ENCODE measurements around the gene SLC9A7. TPM values are rescaled to one million over a fixed set of nuclear protein-coding genes. Genes with fewer than 3 reads are reported as not detected.

SLC9A7 gene
- total RNA-seq, 2 experiments from 2014 or later: 2.9 to 3.9 TPM

DNA sequence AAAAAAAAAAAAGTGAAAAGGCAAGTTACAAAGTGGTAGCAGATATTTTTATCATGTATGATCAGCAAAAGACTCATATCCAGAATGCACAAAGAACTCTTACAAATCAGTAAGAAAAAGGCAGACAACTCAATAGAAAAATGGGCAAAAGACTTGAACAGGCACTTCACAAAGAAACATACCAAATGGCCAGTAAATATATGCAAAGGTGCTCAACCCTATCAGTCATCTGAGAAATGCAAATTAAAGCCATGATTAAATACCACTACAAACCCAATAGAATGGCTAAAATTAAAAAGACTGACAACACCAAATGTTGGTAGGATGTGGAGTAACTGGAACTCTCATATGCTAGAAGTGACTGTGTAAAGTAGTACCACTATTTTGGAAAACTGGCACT is 140.0 kb downstream of the SLC9A7 start:
- H3K9me3 Mint-ChIP-seq: peaks cover 1% of the 10 kb centered on the region
- peaks cover 16% of the 10 kb centered on the region for H3K36me3 Mint-ChIP-seq
- DNase-seq (no peak), ATAC-seq (ENCODE audit: low read depth) (no peak)
- POLR2A ChIA-PET: no interaction called here
- H3K27me3 Mint-ChIP-seq: peaks cover 2% of the 10 kb centered on the region
- H3K4me3 Mint-ChIP-seq: no peak overlapping the region
- peaks cover 14% of the 10 kb centered on the region for H3K4me1 Mint-ChIP-seq
- no peak overlapping the region for H3K27ac Mint-ChIP-seq

DNA sequence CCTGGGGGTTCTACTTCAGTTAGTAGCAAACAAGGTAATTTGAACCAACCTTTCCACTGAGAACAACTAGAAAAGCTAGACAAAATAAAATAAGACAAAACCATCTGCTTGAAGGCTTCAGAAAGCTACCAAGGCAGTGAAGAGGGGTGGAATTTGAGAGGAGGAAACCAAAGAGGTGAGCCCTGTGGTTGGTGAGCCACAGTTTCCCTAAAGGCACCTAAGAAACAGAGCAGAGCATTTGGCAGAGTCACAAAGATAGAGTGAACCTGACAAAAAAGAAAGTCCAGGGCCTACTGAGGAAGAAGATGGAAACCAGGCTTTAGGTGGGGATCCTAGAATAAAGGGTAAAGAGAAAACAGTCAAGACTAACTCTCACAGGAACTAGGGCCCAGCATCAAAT is 141.0 kb downstream of the SLC9A7 start:
- peaks cover 14% of the 10 kb centered on the region for H3K4me1 Mint-ChIP-seq
- POLR2A ChIA-PET: no interaction called here
- ATAC-seq (ENCODE audit: low read depth) (peak; percentile 73), DNase-seq (no peak)
- peak overlapping the region; percentile 66 for H3K27ac Mint-ChIP-seq
- peaks cover 1% of the 10 kb centered on the region for H3K9me3 Mint-ChIP-seq
- H3K36me3 Mint-ChIP-seq: peaks cover 20% of the 10 kb centered on the region
- peak overlapping the region; percentile 39 for H3K4me3 Mint-ChIP-seq
- H3K27me3 Mint-ChIP-seq: peaks cover 2% of the 10 kb centered on the region

DNA sequence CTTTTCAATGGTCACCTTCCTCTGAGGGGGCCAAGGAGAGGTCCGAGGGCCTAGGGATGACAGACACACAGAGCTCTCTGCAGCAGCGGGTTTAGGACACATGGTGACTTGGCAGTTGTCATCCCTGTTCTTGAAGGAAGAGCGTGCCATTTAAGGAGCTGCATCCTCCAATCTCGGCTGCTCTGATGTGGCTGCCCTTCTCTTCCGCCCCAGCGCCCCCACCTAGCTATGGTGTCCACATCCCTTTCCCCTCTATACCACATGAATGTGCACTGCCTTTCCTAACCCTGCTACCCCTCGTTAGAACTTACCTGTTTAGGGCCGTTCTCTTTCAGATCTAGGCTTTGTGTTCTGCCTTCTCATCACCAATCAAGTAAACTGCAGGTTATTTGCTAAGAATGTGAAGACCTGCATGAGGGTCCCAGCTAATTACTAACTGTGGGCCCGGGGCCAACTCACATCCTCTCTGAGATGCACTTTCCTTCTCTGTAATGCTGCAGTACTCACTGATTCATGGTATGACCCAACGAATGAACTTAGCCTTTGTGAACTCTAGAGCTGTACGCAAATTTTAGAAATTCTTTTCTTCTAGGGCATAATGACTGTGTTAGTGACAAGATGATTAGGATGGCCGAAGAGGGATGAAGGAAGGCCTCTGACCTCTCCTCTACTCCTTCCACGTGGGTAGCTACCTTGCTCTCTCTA is 147.1 kb downstream of the SLC9A7 start:
- Mint-ChIP-seq H3K9me3 (no peaks in the 10 kb centered on the region), H3K4me1 (peaks cover 29% of the 10 kb centered on the region), H3K4me3 (peak overlapping the region; percentile 70), H3K27me3 (peaks cover 2% of the 10 kb centered on the region), H3K27ac (peak overlapping the region; percentile 80), H3K36me3 (peaks cover 4% of the 10 kb centered on the region)
- POLR2A ChIA-PET: interaction anchor here (0.5 to 1.8 kb wide), 7 partner anchors 9 to 842 kb away, joined by 3 to 6 read pairs (median 3); no protein-coding TSS in a partner anchor
- peak; percentile 66 for DNase-seq
- peak; percentile 85 for ATAC-seq (ENCODE audit: low read depth)

DNA sequence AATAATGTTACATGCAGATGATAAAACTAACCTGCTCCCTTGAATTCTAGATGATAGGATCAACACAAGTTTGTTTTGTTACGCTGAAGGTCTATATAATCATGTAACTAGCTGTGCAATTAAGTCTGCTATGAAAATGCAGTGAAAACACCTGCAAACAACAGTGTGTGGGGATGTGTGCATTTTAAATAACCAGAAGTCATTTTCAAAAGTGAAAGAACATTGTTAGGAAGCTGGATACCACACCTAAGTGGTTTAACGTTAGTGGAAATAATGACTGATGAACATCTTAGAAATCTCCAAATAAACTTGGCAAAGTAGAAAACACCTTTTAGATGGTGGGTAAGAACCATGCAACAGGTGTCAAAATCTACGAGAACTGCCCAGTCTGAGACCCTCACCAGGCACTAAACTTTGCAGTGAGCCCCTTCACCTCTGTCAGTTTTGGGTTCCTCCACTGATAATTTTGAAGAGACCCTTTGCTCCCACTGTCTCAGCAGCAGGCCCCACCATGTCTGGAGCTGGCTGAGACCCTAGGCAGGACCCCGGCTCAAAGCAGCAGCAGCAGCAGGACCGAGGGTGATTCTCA is 148.8 kb downstream of the SLC9A7 start:
- peak overlapping the region; percentile 62 for H3K27ac Mint-ChIP-seq
- H3K36me3 Mint-ChIP-seq: peaks cover 4% of the 10 kb centered on the region
- peak overlapping the region; percentile 33 for H3K4me3 Mint-ChIP-seq
- no peaks in the 10 kb centered on the region for H3K9me3 Mint-ChIP-seq
- peaks cover 29% of the 10 kb centered on the region for H3K4me1 Mint-ChIP-seq
- H3K27me3 Mint-ChIP-seq: no peaks in the 10 kb centered on the region
- no peak for DNase-seq
- peak; percentile 38 for ATAC-seq (ENCODE audit: low read depth)
- POLR2A ChIA-PET: interaction anchor here (1.3 to 1.8 kb wide), 2 partner anchors 11 to 36 kb away, joined by 3 to 5 read pairs; no protein-coding TSS in a partner anchor

DNA sequence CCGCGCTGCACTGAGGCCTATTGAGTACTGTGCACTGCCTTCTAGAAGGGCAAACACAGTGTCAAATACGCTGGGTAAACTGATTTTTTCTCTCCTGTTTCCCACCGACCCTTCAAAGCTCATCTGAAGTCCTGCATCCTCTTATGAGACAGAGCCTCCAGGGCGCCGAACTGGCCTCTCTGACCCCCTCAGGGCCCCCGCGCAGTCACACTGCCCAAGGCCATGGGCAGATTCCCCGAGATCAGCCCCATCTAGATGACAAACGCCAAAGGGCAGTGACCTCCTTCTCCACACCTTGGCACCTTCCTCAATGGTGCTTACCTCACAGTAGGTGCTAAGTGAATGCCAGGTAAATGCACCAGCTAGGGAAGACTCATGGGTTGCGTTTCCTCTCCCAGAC is 151.0 kb downstream of the SLC9A7 start:
- POLR2A ChIA-PET: interaction anchor here (1.0 kb wide), 1 partner anchor 21 kb away, joined by 3 read pairs; no protein-coding TSS in a partner anchor
- Mint-ChIP-seq H3K4me3 (no peak overlapping the region), H3K27ac (no peak overlapping the region), H3K9me3 (no peaks in the 10 kb centered on the region), H3K4me1 (peaks cover 29% of the 10 kb centered on the region), H3K27me3 (no peaks in the 10 kb centered on the region), H3K36me3 (no peaks in the 10 kb centered on the region)
- ATAC-seq (ENCODE audit: low read depth) (no peak), DNase-seq (no peak)

DNA sequence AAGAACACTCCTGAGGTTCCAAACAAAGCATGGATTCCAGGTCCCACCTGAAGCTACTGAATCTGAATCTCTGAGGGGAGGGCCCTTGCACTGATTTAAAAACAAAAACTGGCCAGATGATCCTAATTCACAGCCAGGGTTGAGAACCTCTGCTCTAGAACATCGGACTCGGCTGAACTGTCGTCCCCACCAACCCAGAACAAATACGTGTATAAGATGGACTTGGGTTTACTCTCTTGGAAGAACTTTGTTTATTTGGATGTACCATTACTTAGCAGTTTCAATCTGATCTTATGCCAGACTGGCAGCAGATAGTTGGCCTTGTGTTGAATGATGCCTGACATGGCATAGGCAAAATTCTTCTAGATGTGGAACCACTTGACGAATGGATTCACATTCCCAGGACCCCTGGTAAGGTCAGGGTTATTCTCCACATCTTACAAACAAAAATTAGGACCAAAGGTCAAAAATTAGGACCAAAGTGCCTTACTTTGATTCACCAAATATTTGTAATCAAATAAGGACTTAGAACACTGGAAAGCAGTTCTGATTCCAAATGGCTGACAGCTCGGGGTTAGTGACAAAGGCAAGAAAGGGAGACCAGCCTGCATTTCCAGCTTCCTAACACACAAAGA is 156.3 kb downstream of the SLC9A7 start:
- no peak for ATAC-seq (ENCODE audit: low read depth)
- H3K27me3 Mint-ChIP-seq: no peaks in the 10 kb centered on the region
- H3K9me3 Mint-ChIP-seq: no peaks in the 10 kb centered on the region
- H3K4me1 Mint-ChIP-seq: peaks cover 2% of the 10 kb centered on the region
- no peak overlapping the region for H3K27ac Mint-ChIP-seq
- POLR2A ChIA-PET: no interaction called here
- H3K36me3 Mint-ChIP-seq: no peaks in the 10 kb centered on the region
- DNase-seq: no peak
- H3K4me3 Mint-ChIP-seq: no peak overlapping the region

DNA sequence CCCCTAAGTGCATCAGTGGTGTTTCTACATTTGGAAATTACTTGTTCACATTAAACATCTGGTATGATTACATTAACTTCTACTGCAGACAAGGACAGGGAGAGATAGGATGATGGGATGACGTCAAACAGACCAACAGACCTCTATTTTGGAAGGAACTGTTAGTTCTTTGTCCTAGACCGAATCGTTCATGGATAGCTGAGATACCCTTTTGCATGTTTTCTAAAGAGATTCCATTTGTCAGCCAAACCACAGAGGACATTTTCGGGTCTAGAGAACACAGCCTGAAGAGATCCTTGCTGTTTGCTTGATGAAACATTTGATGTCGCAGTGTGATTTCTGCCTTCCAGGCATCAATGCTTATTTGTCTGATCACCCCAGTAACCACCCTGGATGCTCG is 157.6 kb downstream of the SLC9A7 start:
- POLR2A ChIA-PET: no interaction called here
- DNase-seq (no peak), ATAC-seq (ENCODE audit: low read depth) (no peak)
- Mint-ChIP-seq H3K27me3 (no peaks in the 10 kb centered on the region), H3K27ac (no peak overlapping the region), H3K9me3 (no peaks in the 10 kb centered on the region), H3K4me3 (no peak overlapping the region), H3K4me1 (no peaks in the 10 kb centered on the region), H3K36me3 (no peaks in the 10 kb centered on the region)

DNA sequence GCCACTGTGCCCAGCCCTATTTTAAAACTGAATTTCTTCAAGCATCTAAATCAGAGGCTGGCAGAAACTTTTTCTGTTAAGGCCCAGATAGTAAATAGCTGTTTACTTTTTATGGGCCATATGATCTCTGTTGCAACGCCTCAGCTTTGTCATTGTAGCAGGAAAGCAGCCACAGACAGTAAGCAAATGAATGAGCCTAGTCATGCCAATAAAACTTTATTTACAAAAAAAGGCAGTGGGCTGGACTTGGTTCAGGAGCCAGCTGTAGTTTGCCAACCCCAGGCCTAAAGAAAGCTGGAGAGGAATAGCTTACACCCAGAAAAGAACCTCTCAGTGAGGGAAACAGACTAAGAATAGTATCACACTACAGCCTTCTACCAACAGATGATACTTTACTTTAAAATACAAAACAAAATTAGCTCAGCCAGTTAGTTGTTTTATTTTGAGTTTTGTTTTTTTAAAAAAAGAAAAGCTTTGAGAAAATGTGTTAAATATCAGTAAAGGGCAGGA is 159.8 kb downstream of the SLC9A7 start:
- no peaks in the 10 kb centered on the region for H3K4me1 Mint-ChIP-seq
- no peaks in the 10 kb centered on the region for H3K9me3 Mint-ChIP-seq
- no peak for ATAC-seq (ENCODE audit: low read depth)
- no peaks in the 10 kb centered on the region for H3K36me3 Mint-ChIP-seq
- H3K27ac Mint-ChIP-seq: no peak overlapping the region
- H3K27me3 Mint-ChIP-seq: no peaks in the 10 kb centered on the region
- DNase-seq: no peak
- POLR2A ChIA-PET: interaction anchor here (1.3 kb wide), 1 partner anchor 12 kb away, joined by 3 read pairs; no protein-coding TSS in a partner anchor
- no peak overlapping the region for H3K4me3 Mint-ChIP-seq

DNA sequence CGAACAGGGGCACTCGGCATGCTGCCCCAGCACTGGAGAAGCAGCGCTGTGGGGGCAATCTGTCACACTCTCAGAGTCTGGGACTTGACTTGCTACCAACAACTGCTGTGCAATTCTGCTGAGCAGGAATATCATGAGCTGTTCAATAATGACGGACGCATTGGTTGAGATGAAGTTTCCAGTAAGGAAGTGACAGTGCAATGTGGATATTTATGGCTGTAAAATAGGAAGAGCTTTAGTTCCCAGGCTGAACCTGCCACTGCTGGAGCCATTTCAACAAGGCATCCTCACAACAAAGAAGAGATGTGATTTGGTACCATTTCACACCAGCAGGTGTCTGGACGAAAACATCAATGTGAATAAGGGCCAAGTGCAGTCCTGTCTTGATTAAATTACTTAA is 161.1 kb downstream of the SLC9A7 start:
- Mint-ChIP-seq H3K27me3 (no peaks in the 10 kb centered on the region), H3K4me3 (no peak overlapping the region), H3K27ac (no peak overlapping the region), H3K4me1 (no peaks in the 10 kb centered on the region), H3K9me3 (no peaks in the 10 kb centered on the region), H3K36me3 (peaks cover 2% of the 10 kb centered on the region)
- ATAC-seq (ENCODE audit: low read depth) (no peak), DNase-seq (no peak)
- POLR2A ChIA-PET: interaction anchor here (1.3 kb wide), 1 partner anchor 14 kb away, joined by 3 read pairs; no protein-coding TSS in a partner anchor

DNA sequence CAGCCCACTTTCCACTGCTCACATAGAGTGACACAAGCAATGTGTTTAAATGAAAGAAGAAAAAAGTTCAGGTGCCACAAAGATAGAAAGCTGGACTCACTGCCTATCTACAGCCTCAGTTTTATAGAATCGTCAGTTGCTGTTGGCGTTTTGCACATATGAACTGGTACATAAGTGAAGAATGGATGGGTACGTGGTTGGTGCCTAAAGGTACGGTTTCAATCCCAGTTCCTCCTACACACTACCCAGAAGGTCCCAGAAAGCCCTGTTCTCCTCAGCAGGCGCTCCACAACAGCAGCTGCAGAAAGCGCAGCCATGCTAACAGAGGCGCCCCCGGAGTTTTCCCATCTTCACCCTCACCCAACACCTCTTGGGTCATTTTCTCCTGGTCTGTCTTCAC is 161.7 kb downstream of the SLC9A7 start:
- no peaks in the 10 kb centered on the region for H3K9me3 Mint-ChIP-seq
- no peak for DNase-seq
- H3K4me3 Mint-ChIP-seq: no peak overlapping the region
- H3K27me3 Mint-ChIP-seq: no peaks in the 10 kb centered on the region
- peaks cover 3% of the 10 kb centered on the region for H3K36me3 Mint-ChIP-seq
- ATAC-seq (ENCODE audit: low read depth): no peak
- H3K4me1 Mint-ChIP-seq: no peaks in the 10 kb centered on the region
- H3K27ac Mint-ChIP-seq: no peak overlapping the region
- POLR2A ChIA-PET: no interaction called here

DNA sequence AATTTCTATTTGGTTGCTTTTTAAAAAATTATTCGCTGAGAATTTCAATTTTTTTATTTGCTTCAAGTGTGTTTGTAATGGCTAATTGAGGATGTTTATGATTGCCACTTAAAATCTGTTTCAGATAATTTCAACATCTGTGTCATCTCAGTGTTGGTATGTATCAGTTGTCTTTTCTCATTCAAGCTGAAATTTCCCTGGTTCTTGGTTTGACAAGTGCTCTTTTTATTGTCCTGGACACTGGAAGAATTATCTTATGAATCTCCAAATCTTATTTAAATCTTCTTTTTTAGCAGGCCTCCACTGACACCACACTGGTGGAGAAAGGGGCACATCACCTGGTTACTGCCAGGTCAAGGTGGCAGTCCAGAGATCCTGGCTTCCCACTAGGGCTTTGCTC is 163.8 kb downstream of the SLC9A7 start:
- no peak overlapping the region for H3K27ac Mint-ChIP-seq

DNA sequence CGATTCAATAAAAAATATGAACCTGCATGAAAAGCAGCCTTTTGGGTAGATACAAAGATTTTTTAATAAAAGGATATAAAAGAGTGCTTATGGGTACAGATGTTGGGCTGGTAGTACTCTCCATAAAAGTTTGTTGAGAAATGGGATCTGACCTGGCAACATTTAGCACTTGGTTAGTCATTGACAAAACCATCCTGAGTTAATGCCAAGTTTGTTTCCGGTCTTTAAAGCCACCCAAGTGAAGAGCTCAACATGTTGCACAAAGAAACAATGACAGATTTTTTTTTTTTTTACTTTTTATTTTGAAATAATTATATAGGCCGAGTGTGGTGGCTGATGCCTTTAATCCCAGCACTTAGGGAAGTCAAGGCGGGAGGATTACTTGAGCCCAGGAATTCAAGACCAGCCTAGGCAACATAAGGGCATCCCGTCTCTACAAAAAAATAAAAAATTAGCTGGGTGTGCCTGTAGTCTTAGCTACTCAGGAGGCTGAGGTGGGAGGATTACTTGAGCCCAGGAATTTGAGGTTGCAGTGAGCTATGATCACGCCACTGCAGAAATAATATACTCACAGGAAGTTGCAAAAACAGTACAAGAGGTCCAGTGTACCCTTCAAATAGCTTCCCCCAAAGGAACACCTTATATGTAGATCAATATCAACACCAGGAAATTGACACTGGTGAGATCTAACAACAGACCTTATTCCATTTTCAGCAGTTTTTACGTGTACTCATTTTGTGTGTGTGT is 168.8 kb downstream of the SLC9A7 start:
- Mint-ChIP-seq H3K4me1 (peaks cover 16% of the 10 kb centered on the region), H3K27ac (no peak overlapping the region), H3K9me3 (no peaks in the 10 kb centered on the region), H3K36me3 (peaks cover 9% of the 10 kb centered on the region), H3K4me3 (no peak overlapping the region), H3K27me3 (no peaks in the 10 kb centered on the region)
- no peak for ATAC-seq (ENCODE audit: low read depth)
- POLR2A ChIA-PET: no interaction called here
- no peak for DNase-seq

More for the DNA sequence above, 163.8 kb downstream of the SLC9A7 start:
- Mint-ChIP-seq H3K4me3 (no peak overlapping the region), H3K36me3 (peaks cover 9% of the 10 kb centered on the region), H3K27me3 (no peaks in the 10 kb centered on the region), H3K4me1 (peaks cover 3% of the 10 kb centered on the region), H3K9me3 (no peaks in the 10 kb centered on the region)
- ATAC-seq (ENCODE audit: low read depth): no peak
- DNase-seq: no peak
- POLR2A ChIA-PET: no interaction called here

DNA sequence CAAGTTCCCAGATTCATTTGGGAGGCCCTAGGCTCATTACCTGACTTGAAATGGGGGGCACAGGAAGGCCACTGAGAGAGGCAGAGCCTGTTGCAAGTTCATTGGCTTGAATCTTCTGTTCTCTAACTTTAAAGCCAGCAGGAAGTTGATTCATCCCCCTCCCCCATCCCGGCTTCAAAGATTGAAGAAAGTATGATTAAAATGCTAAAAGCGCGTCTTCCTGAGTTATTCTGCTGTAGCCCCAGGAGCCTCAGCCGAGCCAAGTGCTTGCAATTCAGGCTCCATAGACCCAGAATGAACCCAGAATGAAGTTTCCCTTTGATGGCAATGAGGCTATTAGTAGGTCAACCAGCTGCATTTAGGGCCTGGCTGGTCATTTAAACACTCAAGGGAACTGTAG is 170.7 kb downstream of the SLC9A7 start:
- ATAC-seq (ENCODE audit: low read depth): peak; percentile 50
- Mint-ChIP-seq H3K9me3 (no peaks in the 10 kb centered on the region), H3K36me3 (peaks cover 7% of the 10 kb centered on the region), H3K4me3 (peak overlapping the region; percentile 66), H3K4me1 (peaks cover 16% of the 10 kb centered on the region), H3K27ac (peak overlapping the region; percentile 86), H3K27me3 (no peaks in the 10 kb centered on the region)
- POLR2A ChIA-PET: interaction anchor here (0.9 to 1.4 kb wide), 3 partner anchors 12 to 27 kb away, joined by 3 to 5 read pairs (median 4); no protein-coding TSS in a partner anchor
- DNase-seq: no peak
